Activated CD4-positive, CD25-positive, alpha-beta regulatory T cell treated with anti-CD3 and anti-CD28 coated beads, Interleukin-2, amount 50 U/mL, for 16 hours (primary cell): Measurements from ENCODE around the gene FXYD7.
"Not testable (repeated sequence)": the region's sequence is repeated elsewhere in the genome, so short reads cannot be mapped to it uniquely, and the experiment has no call there.

Experiments used
- DNase-seq: peaks from one replicate; pipeline ENCODE4 v3.0.0-alpha.2; 2020; ENCODE audit warnings: low read depth, low spot score

The FXYD7 gene

GRCh38 chr19:35143231-35143715 is at the start of gene FXYD7:
Gene FXYD7 (plus strand): TSS chr19:35143255. CDS start chr19:35143334, 79 bp downstream.
- DNase-seq, result no peak

GRCh38 chr19:35093430-35093829 is 49.6 kb upstream of the FXYD7 start:
- no peak for DNase-seq

GRCh38 chr19:35093941-35094647 is 49.0 kb upstream of the FXYD7 start:
- DNase-seq, result no peak

GRCh38 chr19:35094656-35095055 is 48.4 kb upstream of the FXYD7 start:
- no peak for DNase-seq

- DNase-seq, result no peak
Measured at GRCh38 chr19:35095667-35096368, 47.2 kb upstream of the FXYD7 start.

- no peak for DNase-seq
Measured at GRCh38 chr19:35098413-35099049, 44.5 kb upstream of the FXYD7 start.

GRCh38 chr19:35099155-35099896 is 43.7 kb upstream of the FXYD7 start:
- DNase-seq, result no peak

- DNase-seq, result no peak
Measured at GRCh38 chr19:35099897-35100275, 43.2 kb upstream of the FXYD7 start.

GRCh38 chr19:35100588-35101533 is 42.2 kb upstream of the FXYD7 start:
- DNase-seq, result no peak

GRCh38 chr19:35101949-35102348 is 41.1 kb upstream of the FXYD7 start:
- DNase-seq, result not testable (repeated sequence)

- DNase-seq, result not testable (repeated sequence)
Measured at GRCh38 chr19:35103614-35104013, 39.4 kb upstream of the FXYD7 start.

- DNase-seq, result no peak
Measured at GRCh38 chr19:35104361-35104760, 38.7 kb upstream of the FXYD7 start.

- no peak for DNase-seq
Measured at GRCh38 chr19:35105047-35105410, 38.0 kb upstream of the FXYD7 start.

GRCh38 chr19:35105411-35106290 is 37.4 kb upstream of the FXYD7 start:
- no peak for DNase-seq

- DNase-seq, result no peak
Measured at GRCh38 chr19:35106291-35106583, 36.8 kb upstream of the FXYD7 start.

GRCh38 chr19:35106898-35107541 is 36.0 kb upstream of the FXYD7 start:
- no peak for DNase-seq

- DNase-seq, result no peak
Measured at GRCh38 chr19:35107545-35107944, 35.5 kb upstream of the FXYD7 start.

- no peak for DNase-seq
Measured at GRCh38 chr19:35108730-35109129, 34.3 kb upstream of the FXYD7 start.

GRCh38 chr19:35109395-35110112 is 33.5 kb upstream of the FXYD7 start:
- DNase-seq, result no peak
